ENCODE results near the gene CD4.

- TF ChIP-seq CTCF (IDR thresholded peaks at IDR 0.05), result no peak
- no peak for TF ChIP-seq POLR2A (IDR thresholded peaks at IDR 0.05)
Observed at GRCh38 chr12:6843118-6843902, 54.0 kb downstream of the CD4 start.
